GM21447 (cell line): ENCODE results near the gene WDR59.

Experiments used
- ATAC-seq: cut with Tn5 transposase; IDR thresholded peaks from one replicate; pipeline ENCODE4 v1.9.1; 2021; ENCODE audit not compliant: unreplicated experiment

Gene WDR59

DNA sequence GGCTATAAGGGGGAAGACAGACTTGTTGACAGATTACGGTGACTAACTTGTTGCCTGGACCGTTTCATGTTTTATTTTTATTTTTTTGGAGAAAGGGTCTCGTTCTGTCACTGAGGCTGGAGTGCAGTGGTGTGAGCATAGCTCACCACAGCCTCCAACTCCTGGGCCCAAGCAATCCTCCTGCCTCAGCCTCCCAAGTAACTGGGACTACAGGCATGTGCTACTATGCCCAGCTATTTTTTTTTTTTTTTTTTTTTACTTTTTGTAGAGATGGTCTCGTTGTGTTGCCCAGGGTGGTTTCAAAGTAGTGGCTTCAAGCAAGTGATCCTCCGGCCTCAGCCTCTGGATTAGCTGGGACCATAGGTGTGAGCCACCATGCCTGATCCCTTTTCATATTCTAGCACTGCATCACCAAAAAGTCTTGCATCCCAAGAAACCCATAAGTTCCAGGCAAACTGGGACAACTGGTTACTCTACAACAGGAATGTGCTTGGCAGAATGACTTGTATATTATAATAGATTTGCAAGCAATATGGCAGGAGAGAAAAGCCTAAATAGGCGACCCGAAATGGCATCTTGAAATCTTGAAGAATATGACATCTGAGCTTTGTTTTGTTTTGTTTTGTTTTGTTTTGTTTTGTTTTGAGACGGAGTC is 2.2 kb upstream of the WDR59 start:
- no peak for ATAC-seq

- no peak for ATAC-seq
Observed at GRCh38 chr16:74984194-74984528, 762 bp downstream of the WDR59 start.

DNA sequence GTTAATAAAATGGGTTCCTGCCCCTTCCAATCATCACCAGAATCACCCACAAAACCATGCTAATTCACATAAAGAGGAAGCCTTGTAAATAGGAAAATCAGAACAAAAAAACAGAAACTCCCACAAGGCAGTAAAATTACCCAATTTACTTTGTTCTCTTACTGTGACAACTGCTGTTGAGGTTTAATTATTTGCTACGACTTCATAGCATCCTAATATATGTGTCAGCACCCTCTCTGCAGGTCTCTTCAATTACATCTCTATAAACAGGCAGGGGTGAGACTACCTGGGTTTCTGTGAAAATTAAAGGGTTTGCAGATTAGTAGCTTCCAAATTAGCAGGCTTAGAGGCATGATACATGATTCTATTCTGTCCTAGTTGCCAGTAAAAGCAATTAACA is 2.7 kb downstream of the WDR59 start:
- ATAC-seq: no peak

DNA sequence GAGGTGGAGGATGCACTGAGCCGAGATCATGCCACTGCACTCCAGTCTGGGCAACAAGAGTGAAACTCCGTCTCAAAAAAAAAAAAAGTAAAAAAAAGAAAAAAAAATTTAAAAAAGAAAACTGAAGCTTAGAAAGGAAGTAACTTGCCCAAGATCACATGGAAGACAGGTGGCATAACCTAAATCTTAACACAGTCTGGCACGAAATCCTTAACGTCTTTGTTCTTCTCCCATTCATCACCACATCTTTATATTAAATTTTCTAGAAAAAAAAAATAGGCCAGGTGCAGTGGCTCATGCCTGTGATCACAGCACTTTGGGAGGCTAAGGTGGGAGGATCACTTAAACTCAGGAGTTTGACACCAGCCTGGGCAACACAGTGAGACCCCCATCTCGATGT is 9.3 kb downstream of the WDR59 start:
- ATAC-seq: no peak

DNA sequence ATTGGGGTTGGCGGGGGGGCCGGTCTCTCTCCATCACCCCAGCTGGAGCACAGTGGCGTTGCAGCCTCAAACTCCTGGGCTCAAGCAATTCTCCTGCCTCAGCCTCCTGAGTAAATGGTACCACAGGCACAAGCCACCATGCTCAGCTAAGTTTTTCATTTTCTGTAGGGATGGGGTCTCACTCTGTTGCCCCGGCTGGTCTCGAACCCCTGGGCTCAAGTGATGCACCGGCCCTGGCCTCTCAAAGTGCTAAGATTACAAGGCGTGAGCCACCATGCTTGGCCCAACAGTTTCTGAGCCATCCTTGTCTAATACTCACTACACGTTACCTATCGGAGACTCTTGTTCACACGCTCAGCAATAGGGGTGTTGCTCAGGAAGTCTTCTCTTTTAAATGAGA is 11.6 kb downstream of the WDR59 start:
- ATAC-seq: no peak

DNA sequence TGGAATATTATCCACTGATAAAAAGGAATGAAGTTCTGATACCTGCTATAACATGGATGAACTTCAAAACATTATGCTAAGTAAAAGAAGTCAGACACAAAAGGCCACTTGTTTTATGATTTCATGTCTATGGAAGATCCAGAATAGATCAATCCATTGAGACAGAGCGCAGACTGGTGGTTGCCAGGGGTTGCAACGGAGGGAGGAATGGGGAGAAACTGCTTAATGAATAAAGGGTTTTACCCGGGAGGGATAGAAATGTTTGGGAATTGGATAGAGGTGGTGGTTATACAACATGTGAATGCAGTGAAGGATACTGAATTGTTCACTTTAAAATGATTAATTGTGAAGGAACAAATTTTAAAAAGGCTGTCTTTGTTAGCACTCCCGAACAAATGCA is 30.2 kb downstream of the WDR59 start:
- ATAC-seq: no peak

DNA sequence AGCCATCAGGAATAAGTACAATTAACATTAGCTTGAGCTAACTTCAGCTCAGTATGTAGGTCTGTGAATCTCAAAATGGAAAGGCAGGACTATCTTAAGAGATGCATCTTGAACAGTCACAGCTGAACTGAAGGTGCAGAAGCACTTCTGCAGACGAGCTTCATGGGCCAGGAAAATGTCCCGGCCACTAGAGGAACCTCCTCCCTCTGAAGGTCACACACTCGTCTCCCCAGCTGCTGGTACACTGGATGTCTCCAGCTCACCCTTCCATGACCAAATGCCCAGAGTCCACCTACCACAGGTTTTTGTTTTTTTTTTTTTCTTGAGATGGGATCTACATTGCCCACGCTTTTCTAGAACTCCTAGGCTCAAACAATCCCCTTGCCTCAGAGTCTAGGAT is 33.2 kb downstream of the WDR59 start:
- no peak for ATAC-seq

- no peak for ATAC-seq
Observed at GRCh38 chr16:74951206-74951605, 33.7 kb downstream of the WDR59 start.

GRCh38 chr16:74950511-74950910 is 34.4 kb downstream of the WDR59 start:
- ATAC-seq: no peak

DNA sequence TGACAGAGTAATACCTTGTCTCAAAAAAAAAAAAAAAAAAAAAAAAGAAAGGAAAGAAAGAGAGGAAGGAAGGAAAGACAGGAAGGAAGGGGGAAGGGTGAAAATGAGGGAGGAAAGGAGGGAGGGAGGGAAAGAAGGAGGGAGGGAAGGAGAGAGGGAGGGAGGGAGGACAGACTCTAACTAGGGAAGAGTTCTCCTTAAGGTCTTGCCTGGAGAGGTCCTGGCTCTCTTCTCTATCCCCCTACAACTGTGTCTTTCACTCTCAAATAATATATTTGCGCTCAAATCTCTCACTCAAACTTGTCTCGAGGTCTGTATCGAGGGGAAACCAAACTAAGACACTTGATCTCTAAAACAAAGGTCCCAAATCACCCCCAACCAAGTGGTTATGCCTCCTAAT is 35.6 kb downstream of the WDR59 start:
- ATAC-seq: no peak

- no peak for ATAC-seq
Observed at GRCh38 chr16:74944466-74944865, 40.5 kb downstream of the WDR59 start.

DNA sequence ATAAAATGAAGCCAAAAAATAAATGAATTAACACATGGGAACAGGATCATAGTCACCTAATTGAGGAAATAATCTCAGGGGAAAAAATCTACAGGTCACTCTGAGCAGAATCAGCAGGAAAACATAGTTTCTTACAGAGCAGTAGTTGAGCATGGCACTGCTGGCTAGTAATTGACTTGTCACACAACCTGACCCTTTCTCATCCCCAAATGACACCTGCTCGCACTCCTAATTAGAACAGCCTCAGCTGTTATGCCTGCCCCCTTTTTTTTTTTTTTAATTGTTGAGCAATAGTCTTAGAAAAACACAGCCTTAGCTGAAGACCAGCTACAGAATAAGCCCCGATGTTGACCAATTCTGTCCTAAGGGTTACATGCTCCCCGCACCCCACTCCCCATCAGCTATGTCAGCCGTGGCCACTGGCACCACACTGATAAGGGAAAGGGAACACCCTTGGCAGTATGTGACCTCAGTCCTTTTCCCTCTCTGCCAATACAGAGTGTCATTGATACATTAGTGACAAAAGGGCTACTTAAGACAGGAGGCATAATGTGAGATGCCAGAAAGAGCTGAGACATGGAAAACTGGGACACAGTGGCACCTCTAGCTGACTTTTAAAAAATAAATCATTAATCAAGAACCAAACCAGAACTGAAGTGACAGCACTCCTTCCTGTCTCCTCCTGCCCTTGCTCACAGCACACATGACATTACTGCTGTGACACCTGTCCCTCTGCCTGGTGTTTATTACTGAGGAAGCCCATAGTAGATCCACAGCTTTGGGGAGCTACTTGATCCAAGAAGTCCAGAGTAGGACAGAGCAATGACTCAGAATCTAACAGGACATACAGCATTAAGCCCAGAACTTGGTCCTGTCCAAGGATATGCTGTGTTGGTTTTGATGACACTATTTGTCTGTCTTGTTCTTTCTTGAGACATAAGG is 41.7 kb downstream of the WDR59 start:
- ATAC-seq: no peak

GRCh38 chr16:74942566-74942965 is 42.4 kb downstream of the WDR59 start:
- ATAC-seq: no peak

DNA sequence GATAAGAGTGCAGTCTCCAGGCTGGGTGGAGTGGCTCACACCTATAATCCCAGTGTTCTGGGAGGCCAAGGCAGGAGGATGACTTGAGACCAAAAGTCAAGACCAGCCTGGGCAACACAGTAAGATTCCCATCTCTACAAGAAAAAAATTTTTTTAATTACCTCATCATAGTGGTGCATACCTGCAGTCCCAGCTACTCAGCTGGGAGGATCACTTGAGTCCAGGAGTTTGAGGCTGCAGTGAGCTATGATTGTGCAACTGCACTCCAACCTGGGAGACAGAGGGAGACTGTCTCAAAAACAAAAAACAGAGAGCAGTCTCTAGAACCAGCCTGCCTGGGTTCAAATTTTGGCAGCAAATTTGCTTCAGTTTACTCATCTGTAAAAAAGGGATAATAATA is 45.2 kb downstream of the WDR59 start:
- no peak for ATAC-seq

DNA sequence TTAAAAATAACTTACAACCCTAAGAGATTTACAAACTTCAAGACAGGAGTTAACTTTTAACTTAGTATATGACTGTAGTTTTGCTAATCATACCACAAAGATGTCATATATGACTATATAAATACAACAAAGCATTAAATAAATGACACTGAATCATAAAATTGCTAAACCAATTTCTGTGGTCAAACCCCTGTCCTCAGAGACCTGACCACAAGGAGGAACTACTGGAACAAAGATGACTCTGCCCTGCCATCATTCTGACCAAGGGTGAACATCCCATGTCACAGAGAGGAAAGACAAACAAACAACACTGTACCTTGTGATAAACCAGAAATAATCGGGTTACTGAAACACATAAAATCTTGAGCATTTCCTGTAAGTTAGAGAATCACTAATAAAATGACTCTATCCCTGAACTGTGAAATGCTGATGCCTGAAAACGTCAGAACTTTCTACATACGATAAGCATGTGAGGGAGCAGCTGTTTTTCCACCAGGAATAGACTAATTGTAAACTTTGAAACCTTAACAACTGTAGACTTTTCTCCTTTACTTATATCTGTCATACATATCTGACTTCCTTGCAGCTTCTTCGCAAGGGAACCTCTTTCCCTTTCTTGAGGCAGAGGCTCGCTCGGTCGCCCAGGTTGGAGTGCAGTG is 47.9 kb downstream of the WDR59 start:
- ATAC-seq: peak; percentile 94

DNA sequence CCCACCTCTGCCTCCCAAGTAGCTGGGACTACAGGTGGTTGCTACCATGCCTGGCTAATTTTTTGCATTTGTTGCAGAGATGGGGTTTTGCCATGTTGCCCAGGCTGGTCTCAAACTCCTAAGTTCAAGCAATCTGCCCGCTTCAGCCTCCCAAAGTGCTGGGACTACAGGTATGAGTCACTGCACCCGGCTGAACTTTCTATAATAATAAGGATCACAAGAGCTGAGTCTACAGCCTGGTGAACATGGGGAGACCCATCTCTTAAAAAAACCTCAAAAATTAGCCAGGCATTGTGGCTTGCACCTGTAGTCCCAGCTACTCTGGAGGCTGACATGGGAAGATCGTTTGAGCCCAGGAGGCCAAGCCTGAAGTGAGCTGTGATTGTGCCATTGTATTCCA is 53.5 kb downstream of the WDR59 start:
- ATAC-seq: no peak

- ATAC-seq: no peak
Observed at GRCh38 chr16:74929636-74930035, 55.3 kb downstream of the WDR59 start.

- no peak for ATAC-seq
Observed at GRCh38 chr16:74926805-74927204, 58.1 kb downstream of the WDR59 start.

- ATAC-seq: no peak
Observed at GRCh38 chr16:74923766-74924460, 61.0 kb downstream of the WDR59 start.

DNA sequence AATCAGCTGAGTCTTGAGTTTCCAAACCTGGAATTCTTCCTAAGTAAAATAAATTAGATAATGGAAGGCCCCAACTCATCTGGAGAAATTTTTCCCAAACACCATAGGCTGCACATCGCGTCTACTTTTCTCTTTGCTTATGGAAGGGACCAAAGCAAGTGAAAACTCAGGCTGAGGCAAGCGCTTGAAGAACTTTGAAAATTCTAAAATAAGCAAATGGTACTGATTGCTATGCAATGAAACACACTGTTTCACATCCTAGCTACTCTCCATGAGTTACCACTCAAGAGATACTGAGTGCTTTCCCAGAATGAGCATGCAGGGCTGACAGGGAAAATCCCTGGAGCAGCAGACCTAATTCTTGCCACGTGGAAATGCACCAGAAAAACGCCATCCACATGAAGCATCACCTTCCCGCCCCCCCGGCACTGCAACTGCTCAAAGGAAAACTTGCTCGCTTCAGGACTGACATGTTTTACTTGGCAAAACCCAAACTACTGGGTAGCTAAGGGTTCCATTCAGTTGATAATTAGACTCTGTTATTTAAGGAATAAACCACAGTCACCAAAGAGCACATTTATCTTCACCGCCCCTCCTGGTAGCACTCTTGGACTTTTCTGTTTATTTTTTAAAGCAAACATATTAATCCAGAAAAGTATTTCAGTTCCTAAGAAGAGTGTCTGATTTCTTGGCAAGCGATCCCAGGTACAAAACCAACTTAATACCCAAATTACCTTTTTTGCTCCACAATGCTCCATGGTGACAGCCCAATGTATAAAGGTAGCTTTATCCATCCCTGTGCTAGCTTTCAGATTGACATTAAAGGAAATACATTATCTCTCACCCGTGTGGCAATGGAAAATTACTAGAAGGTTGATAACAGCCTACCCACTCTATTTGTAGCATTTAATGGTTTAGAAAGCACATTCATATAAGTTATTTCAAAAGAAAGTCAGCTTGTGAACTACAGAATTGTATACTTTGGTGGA is 62.5 kb downstream of the WDR59 start:
- no peak for ATAC-seq
